Urothelium cell line (cell line): ENCODE data around the gene ABCD1.
"Not testable (repeated sequence)": the region's sequence is repeated elsewhere in the genome, so short reads cannot be mapped to it uniquely, and the experiment has no call there.

Experiments used
- DNase-seq: peaks from one replicate; pipeline ENCODE4 v3.0.0; 2011; ENCODE audit warnings: low spot score, mixed read lengths
- FAIRE-seq: peaks from 2 replicates; lab custom pipeline; 2011; peaks lifted over from hg19 to GRCh38; lab: Jason Lieb, UNC

ABCD1 gene

GRCh38 chrX:153706799-153707198 is 17.9 kb upstream of the ABCD1 start:
- DNase-seq (no peak), FAIRE-seq (no peak)

- no peak for DNase-seq
- no peak for FAIRE-seq
Measured at GRCh38 chrX:153707406-153707805, 17.2 kb upstream of the ABCD1 start.

- no peak for FAIRE-seq
- peak; percentile 64 for DNase-seq
Measured at GRCh38 chrX:153708415-153708814, 16.2 kb upstream of the ABCD1 start.

DNA sequence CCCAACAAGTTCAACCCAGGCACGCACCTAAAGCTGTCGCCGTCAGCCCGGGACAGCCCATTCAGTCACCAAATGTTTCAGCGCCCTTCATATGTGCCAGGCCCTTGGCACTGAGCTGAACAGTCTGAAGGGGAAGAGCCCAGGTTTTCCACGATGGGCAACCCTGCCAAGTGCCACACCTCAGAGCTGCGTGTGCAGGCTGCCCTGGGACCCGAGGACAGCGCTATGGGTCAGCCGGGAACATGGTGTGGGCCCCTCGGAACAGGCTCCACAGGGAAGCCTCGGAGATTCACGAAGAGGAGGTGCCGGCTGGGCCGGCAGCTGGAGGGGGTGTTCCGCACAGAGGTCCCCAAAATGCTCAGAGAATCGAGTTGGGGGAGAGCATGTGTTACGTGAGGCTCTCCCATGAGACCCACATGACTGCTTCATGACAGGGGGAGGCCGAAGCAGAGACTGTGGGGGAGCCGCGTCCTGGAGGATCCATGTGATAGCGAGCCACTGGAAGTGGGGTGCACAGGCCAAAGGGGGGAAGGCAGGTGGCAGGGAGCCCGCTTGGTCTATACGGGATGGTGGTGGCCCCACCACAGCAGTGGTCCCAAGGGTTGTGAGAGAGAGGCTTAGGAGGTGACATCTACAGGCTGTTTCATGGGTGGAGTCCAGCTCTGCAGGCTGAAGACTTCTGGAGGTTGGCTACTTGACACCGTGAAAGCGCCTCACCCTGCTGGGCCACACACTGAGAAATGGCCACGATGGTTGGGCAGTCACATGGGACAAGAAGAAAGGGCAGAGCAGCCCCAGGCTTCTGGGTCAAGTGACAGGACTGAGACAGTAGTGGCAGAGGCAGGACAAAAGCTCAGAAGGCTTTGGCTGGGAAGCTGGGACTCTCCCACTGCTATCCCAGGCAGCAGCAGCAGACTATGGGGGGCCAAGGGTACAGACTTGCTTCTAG is 14.7 kb upstream of the ABCD1 start:
- no peak for FAIRE-seq
- DNase-seq, result no peak

DNA sequence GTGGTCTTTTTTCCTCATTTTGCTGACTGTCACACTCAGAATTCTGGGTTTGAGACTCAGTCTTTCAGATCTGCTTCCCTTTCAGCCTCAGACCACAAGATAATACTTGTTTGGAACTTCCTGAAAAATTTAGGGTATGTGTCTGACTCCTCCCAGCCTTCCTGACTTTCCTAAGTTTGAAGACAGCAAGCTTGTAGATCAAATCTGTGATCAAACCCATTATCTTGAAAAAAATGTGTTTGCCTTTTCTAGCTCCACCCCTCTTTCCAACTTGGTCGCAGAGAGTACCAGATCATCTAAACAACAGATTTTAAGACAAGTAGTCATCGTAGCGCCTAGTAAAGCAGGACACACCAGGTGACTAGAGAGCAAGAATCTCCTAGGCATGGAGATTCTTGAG is 10.4 kb upstream of the ABCD1 start:
- DNase-seq (no peak), FAIRE-seq (no peak)

GRCh38 chrX:153717445-153717844 is 7.2 kb upstream of the ABCD1 start:
- no peak for FAIRE-seq
- no peak for DNase-seq

GRCh38 chrX:153719238-153719637 is 5.4 kb upstream of the ABCD1 start:
- DNase-seq, result no peak

GRCh38 chrX:153719701-153720100 is 5.0 kb upstream of the ABCD1 start:
- FAIRE-seq (no peak), DNase-seq (no peak)

More at GRCh38 chrX:153719238-153719637, 5.4 kb upstream of the ABCD1 start:
- no peak for FAIRE-seq

DNA sequence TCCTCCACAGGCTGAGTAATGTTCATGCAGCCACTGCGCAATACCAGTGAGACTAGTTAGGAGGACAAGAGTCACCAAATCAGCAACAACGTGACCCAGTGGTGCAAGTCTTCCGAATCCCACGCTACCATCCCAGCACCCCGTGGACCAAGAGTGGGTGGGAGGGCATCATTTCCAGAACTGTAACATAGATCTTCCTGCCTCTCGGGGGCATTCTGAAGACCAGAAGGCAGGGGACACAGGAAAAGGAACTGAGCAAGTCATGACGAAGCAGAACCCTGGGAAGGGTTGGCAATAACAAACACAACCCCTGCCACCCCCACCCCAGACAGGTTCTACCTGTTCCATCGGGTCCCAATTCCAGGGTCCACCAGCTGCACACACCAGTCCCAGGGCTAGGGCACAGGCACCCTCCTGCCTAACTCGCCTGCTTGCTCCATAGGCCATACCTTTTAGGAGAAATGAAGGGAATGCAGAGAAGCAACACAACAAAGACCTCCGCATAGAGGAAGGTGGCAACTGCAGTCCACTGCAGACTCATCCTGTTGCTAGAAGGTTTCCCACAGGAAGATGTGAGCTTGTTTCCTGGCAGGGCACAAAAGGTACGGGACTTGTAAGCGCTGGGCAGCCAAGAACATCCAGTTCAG is 1.8 kb upstream of the ABCD1 start:
- FAIRE-seq, result no peak
- DNase-seq, result no peak

DNA sequence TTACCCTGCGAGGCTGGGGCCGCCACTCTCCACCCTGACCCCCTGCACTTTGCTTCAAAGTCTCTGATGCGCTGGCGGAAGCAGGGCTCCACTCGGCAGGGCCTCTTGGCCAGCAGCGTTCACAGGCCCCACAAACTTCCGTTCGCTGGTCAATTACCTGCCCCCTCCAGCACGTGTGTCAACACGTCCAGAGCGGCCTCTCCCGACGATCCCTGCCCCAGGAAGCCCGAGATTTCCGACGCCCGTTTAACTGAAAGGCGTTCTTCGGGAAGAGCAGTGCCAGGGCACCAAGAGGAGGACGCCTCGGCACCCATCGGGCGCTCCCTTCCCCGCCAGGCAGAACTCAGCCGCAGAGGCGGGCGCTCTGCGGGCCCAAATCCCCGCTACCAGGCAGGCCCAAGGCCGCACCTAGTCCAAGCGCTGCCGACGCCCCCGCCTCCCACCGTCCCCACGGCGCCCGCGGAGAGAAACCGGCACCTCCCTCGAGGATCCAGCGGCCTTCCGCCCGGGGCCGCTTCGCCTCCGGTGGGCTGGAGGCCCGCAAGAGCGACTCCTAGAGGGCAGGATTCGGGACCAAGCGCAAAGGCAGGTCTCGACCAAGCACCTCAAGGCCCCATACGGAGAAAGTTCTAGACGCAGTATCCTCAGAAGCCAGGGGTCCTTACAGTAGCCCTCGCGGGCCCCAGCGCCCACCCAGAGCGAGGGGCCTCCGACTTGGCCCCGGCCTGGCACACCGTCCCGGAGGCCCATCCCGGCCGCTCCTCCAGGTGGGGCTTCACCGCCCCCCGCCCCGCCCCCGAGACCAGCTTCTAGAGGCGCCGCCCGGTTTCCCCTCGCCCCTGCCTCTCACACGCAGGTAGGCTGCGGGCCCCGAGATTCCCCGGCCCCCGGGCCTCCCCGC is 1.1 kb upstream of the ABCD1 start:
- FAIRE-seq, result no peak

DNA sequence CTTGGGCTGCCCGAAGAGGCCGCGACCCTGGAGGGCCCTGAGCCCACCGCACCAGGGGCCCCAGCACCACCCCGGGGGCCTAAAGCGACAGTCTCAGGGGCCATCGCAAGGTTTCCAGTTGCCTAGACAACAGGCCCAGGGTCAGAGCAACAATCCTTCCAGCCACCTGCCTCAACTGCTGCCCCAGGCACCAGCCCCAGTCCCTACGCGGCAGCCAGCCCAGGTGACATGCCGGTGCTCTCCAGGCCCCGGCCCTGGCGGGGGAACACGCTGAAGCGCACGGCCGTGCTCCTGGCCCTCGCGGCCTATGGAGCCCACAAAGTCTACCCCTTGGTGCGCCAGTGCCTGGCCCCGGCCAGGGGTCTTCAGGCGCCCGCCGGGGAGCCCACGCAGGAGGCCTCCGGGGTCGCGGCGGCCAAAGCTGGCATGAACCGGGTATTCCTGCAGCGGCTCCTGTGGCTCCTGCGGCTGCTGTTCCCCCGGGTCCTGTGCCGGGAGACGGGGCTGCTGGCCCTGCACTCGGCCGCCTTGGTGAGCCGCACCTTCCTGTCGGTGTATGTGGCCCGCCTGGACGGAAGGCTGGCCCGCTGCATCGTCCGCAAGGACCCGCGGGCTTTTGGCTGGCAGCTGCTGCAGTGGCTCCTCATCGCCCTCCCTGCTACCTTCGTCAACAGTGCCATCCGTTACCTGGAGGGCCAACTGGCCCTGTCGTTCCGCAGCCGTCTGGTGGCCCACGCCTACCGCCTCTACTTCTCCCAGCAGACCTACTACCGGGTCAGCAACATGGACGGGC is 579 bp downstream of the ABCD1 start:
- FAIRE-seq (no peak), DNase-seq (peak; percentile 14)

More for the DNA sequence above, 1.1 kb upstream of the ABCD1 start:
- DNase-seq, result peak; percentile 65

DNA sequence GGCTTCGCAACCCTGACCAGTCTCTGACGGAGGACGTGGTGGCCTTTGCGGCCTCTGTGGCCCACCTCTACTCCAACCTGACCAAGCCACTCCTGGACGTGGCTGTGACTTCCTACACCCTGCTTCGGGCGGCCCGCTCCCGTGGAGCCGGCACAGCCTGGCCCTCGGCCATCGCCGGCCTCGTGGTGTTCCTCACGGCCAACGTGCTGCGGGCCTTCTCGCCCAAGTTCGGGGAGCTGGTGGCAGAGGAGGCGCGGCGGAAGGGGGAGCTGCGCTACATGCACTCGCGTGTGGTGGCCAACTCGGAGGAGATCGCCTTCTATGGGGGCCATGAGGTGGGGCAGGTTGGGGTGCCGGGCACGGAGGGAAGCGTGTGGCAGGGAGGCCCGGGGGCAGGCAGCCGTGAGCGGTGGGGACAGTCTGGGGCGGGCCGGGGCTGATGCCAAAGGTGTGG is 1.2 kb downstream of the ABCD1 start:
- FAIRE-seq (no peak), DNase-seq (no peak)

DNA sequence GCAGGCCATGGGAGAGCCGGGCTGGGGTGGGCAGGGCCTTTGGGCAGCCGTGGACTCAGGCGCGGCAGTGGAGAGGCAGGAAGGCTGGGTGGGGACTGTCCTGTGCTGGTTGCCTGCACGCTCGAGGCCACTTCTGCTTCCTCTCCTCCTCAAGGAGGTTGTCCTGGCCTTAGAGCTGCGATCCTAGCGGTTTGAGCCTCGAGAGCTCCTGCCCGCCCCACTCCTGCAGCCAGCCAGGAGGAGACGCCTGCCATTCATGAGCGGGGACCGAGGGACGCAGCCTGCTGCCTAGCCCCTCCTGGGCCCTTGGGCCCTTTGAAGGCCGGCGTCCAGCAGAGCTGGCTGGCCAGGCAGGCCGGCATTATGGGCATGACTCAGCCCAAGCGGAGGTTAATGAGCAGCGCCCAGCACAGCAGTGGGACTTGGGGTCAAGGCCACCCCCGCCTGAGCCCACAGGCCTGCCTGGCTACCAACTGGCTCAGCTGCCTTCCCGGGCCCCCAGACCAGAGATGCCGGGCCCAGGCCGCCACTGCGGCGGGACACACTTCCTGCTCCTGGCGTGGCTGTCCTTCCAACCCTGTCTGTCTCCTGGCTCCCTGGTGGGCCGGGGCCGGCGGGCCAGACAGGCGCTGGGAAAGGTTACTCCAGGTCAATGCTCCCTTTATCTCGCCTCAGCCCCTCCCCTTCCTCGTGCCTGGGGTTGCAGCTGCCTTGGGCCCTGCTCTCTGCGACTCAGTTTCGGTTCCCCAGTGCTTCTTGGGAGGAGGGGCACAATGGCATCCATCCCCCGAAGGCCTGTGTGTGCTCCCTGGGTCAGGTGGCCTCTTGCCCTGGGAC is 1.8 kb downstream of the ABCD1 start:
- FAIRE-seq, result no peak

DNA sequence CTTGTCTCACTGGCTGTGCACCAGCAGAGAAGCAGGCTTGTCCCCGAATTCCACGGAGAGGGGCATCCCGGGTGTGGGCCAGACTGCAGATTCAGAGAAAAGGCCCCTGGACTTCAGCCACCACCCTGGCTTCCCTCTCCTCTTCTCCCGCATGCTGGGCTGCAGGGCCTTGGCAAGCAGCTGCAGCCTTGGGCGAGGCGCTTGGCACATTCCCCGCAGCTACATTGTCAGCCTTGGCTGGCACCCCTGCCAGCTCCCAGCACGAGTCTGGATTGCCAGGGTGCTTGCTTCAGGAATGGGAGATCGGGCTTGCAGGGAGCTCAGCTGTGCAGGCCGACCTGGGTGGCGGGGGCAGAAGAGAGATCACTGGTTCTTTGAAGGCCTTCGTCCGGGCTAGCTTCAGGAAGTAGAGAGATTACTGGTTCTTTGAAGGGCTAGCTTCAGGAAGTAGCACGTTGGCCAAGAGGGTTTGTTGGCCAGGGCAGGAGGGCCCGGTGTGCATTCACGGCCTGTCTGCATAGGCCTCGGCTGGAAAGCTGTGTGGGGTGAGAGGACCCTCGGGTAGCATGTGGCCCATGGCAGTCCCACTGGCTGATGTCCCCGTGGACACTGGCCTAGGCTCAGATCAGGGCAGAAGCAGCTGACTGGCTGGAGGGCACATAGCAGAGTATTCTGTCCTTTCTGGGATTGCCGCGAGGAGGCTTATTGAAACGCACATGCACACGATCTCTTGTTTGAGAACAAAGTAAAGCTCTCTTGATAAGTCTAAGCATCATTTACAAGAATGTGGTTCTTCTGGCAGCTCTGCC is 2.7 kb downstream of the ABCD1 start:
- FAIRE-seq, result no peak

More for the DNA sequence above, 1.8 kb downstream of the ABCD1 start:
- peak; percentile 38 for DNase-seq

DNA sequence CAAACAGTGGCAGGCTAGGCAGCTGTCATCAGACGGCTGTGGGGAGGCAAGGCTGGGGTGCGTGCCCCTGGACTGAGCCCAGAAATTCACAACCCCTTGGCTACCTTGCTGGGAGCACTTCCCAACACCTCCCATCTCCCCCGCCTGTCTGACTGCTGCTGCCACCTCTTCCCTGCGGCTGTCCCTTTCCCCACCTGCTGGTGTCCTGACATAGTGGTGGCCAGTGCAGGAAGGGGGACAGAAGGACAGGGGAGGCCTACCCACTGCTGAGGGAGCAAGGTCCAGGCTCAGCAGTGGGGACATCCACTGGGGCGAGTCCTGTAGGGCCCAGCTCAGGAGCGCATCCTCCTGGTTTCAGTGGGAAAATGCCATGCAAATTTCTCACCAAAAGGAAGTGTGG is 3.4 kb downstream of the ABCD1 start:
- DNase-seq (no peak), FAIRE-seq (no peak)

More for the DNA sequence above, 2.7 kb downstream of the ABCD1 start:
- DNase-seq, result no peak

DNA sequence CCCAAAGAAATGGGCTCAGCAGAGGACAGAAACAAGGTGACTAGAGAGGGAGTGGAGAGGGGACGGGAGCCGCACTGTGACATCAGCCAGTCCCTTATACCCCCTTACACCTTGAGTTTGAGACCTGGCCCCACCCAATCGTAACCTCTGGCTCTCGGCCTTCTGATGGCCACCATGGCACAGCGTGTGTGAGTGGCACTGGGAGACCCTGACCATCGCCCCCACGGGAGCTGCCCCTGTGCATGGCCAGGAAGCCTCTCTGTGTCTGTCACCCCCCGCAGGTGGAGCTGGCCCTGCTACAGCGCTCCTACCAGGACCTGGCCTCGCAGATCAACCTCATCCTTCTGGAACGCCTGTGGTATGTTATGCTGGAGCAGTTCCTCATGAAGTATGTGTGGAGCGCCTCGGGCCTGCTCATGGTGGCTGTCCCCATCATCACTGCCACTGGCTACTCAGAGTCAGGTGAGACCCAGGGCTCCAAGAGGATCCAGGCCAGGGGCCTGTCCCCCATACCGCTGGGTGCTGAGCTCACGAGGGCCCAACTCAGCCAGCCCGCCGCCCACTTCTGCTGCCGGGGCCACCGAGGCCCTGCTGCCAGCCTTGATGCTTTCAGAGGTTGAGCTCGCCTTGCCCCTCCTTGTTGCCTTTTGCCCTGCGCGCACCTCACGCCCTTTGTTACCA is 4.4 kb downstream of the ABCD1 start:
- no peak for DNase-seq

GRCh38 chrX:153730115-153730514 is 5.5 kb downstream of the ABCD1 start:
- FAIRE-seq, DNase-seq: not testable (repeated sequence)

More for the DNA sequence above, 4.4 kb downstream of the ABCD1 start:
- FAIRE-seq, result no peak
